Endothelial cell of umbilical vein (primary cell): Measurements from ENCODE around the gene HIC2. TPM values are rescaled to one million over a fixed set of nuclear protein-coding genes. Genes with fewer than 3 reads are reported as not detected.

ENCODE experiments used
- BruUV-seq: library from RNA; stranded (reverse); fragments of 400-500 nt; replicated peaks from 2 replicates; lab custom pipeline; 2021; lab: Mats Ljungman, UMichigan
- CTCF ChIA-PET: fragments of 300-600, 350-600 bp; sonication (Branson Sonifier 250); formaldehyde crosslinking; loops from one replicate; lab custom pipeline; 2021; ENCODE audit warnings: antibody characterized with exemption, inconsistent platforms; lab: Charles Lee
- POLR2A ChIA-PET: fragments of 300-600, 350-600 bp; sonication (Branson Sonifier 250); formaldehyde crosslinking; loops from one replicate; lab custom pipeline; 2021; ENCODE audit warnings: antibody characterized with exemption, inconsistent platforms; lab: Charles Lee
- DNase-seq: peaks from one replicate; pipeline ENCODE4 v3.0.0-alpha.2; 2011; ENCODE audit warnings: low read depth, low spot score
- FAIRE-seq: peaks from 2 replicates; lab custom pipeline; 2011; peaks lifted over from hg19 to GRCh38; lab: Jason Lieb, UNC
- H2AFZ ChIP-seq: 2 replicates; pipeline ENCODE4 v1.6.0; 2012; ENCODE audit warnings: low read depth, low read length, control low read depth, inconsistent platforms
- H3K27ac ChIP-seq: 2 replicates; pipeline ENCODE4 v1.5.1; 2011; ENCODE audit warnings: low read depth, mild to moderate bottlenecking, control low read depth, low read length, moderate library complexity; ENCODE audit not compliant: insufficient read depth
- H3K27me3 ChIP-seq, 2 experiments: 2 replicates each; pipeline versions ENCODE4 v1.6.0 to v1.6.1; 2011; ENCODE audit warnings: low read length in 2 of 2, mixed read lengths in 1 of 2; ENCODE audit not compliant: control insufficient read depth in 2 of 2, insufficient read depth in 2 of 2
- H3K36me3 ChIP-seq, 2 experiments: 2 replicates in 1 of 2; 3 replicates in 1 of 2; pipeline ENCODE4 v1.5.1; 2011; ENCODE audit warnings: low read length in 2 of 2, mild to moderate bottlenecking in 1 of 2, moderate library complexity in 1 of 2; ENCODE audit not compliant: control insufficient read depth in 2 of 2, insufficient read depth in 2 of 2; ENCODE audit errors: extremely low read depth in 1 of 2
- H3K4me1 ChIP-seq: 3 replicates; pipeline ENCODE4 v1.5.1; 2011; ENCODE audit warnings: mild to moderate bottlenecking, low read length; ENCODE audit not compliant: control insufficient read depth, insufficient read depth; ENCODE audit errors: extremely low read depth
- H3K4me2 ChIP-seq: 2 replicates; pipeline ENCODE4 v1.6.1; 2011; ENCODE audit warnings: low read length, control low read depth, mixed read lengths; ENCODE audit not compliant: insufficient read depth
- H3K4me3 ChIP-seq, 3 experiments: fragments of 200-600 bp in 1 of 3; sonication (generic), shearing (Covaris generic) in 1 of 3; replicated peaks in 1 of 3; 2 replicates each; pipeline ENCODE4 v1.5.1; 2011 to 2016; ENCODE audit warnings: control low read depth in 3 of 3, low read length in 3 of 3, mild to moderate bottlenecking in 2 of 3, inconsistent platforms in 1 of 3, low read depth in 1 of 3, moderate library complexity in 1 of 3; ENCODE audit not compliant: insufficient read depth in 1 of 3
- H3K79me2 ChIP-seq: 2 replicates; pipeline ENCODE4 v1.6.0; 2012; ENCODE audit warnings: low read length, inconsistent platforms; ENCODE audit not compliant: control insufficient read depth, insufficient read depth
- H3K9ac ChIP-seq: replicated peaks from 2 replicates; pipeline ENCODE3; 2011; ENCODE audit warnings: low read length, control low read depth; ENCODE audit not compliant: insufficient read depth; ENCODE audit errors: extremely low read depth
- H3K9me1 ChIP-seq: replicated peaks from 3 replicates; pipeline ENCODE4 v1.6.0; 2011; ENCODE audit warnings: mild to moderate bottlenecking, low read length; ENCODE audit not compliant: control insufficient read depth, insufficient read depth; ENCODE audit errors: extremely low read depth
- H3K9me3 ChIP-seq: replicated peaks from 2 replicates; pipeline ENCODE4 v1.5.1; 2012; ENCODE audit warnings: low read length, inconsistent platforms; ENCODE audit not compliant: control insufficient read depth, insufficient read depth
- H4K20me1 ChIP-seq: replicated peaks from 2 replicates; pipeline ENCODE3; 2011; ENCODE audit warnings: mild to moderate bottlenecking, low read length; ENCODE audit not compliant: control insufficient read depth, insufficient read depth; ENCODE audit errors: extremely low read depth
- CTCF ChIP-seq, 2 donors: IDR thresholded peaks; 1 replicate in 1 of 2; 2 replicates in 1 of 2; pipeline ENCODE4 v1.5.1; 2011; ENCODE audit warnings: low read length in 2 of 2, mild to moderate bottlenecking in 2 of 2, moderate library complexity in 2 of 2, control low read depth in 1 of 2, inconsistent platforms in 1 of 2, low read depth in 1 of 2; ENCODE audit not compliant: insufficient read depth in 1 of 2; ENCODE audit errors: extremely low read depth in 1 of 2
- EZH2 ChIP-seq: IDR thresholded peaks from 2 replicates; pipeline ENCODE4 v1.6.1; 2012; ENCODE audit warnings: borderline replicate concordance, low read depth, mild to moderate bottlenecking, moderate library complexity, low read length, inconsistent platforms; ENCODE audit not compliant: severe bottlenecking
- FOS ChIP-seq: IDR thresholded peaks from 2 replicates; pipeline ENCODE4 v1.6.1; 2011; ENCODE audit warnings: mild to moderate bottlenecking, low read length, moderate library complexity, borderline replicate concordance; ENCODE audit not compliant: insufficient read depth
- GATA2 ChIP-seq: IDR thresholded peaks from 2 replicates; pipeline ENCODE4 v1.7.0; 2011; ENCODE audit warnings: low read depth, mild to moderate bottlenecking, moderate library complexity, mixed read lengths, low read length; ENCODE audit not compliant: insufficient read length, insufficient read depth
- JUN ChIP-seq: IDR thresholded peaks from 2 replicates; pipeline ENCODE4 v1.6.1; 2011; ENCODE audit warnings: borderline replicate concordance, low read depth; ENCODE audit not compliant: insufficient read length, insufficient read depth
- MYC ChIP-seq: IDR thresholded peaks from one replicate; pipeline ENCODE4 v1.6.1; 2011; ENCODE audit warnings: mild to moderate bottlenecking, low read depth, low read length
- POLR2A ChIP-seq: IDR thresholded peaks from 2 replicates; pipeline ENCODE4 v1.6.1; 2012; ENCODE audit warnings: low read depth, mild to moderate bottlenecking, control low read depth, low read length
- POLR2AphosphoS5 ChIP-seq: IDR thresholded peaks from 2 replicates; pipeline ENCODE4 v1.6.1; 2012; ENCODE audit warnings: low read depth, mild to moderate bottlenecking, control low read depth, low read length, moderate library complexity; ENCODE audit not compliant: insufficient read depth
- dilution Hi-C: fragments of 300-500 bp; cut with MboI; formaldehyde crosslinking; loops from one replicate; pipeline ENCODE4 v1.15.0; 2019; ENCODE audit warnings: low sequenced_read_pairs; ENCODE audit not compliant: extremely low pct_ligation_motif_present
- intact Hi-C: fragments of 100-400 bp; cut with micrococcal nuclease; formaldehyde crosslinking; loops from one replicate; pipeline ENCODE4 v1.10.0; 2022
- polyA plus RNA-seq, 4 experiments: library from polyadenylated mRNA; depleted of rRNA in 3 of 4; stranded (reverse) in 3 of 4; unstranded in 1 of 4; fragments of >200 nt; gene quantifications; 2 replicates each; pipeline versions ENCODE4 v1.2.1 to v1.2.3, GENCODE V29; 2011 to 2012; ENCODE audit warnings: missing spikeins in 1 of 4
- total RNA-seq: library from RNA; stranded (reverse); gene quantifications from 2 replicates; pipeline ENCODE4 v1.2.3, GENCODE V29; 2021
- TF ChIP-seq, protein P1 (sequence below): IDR thresholded peaks from 2 replicates; pipeline ENCODE4 v1.6.1; 2011; ENCODE audit not compliant: insufficient read depth, insufficient read length

HIC2 gene
- total and polyA plus RNA-seq, 2 donors (not counting 3 experiments of a cell fraction or from before 2014, with no cell fraction given), result 1.9 to 4.9 TPM

DNA sequence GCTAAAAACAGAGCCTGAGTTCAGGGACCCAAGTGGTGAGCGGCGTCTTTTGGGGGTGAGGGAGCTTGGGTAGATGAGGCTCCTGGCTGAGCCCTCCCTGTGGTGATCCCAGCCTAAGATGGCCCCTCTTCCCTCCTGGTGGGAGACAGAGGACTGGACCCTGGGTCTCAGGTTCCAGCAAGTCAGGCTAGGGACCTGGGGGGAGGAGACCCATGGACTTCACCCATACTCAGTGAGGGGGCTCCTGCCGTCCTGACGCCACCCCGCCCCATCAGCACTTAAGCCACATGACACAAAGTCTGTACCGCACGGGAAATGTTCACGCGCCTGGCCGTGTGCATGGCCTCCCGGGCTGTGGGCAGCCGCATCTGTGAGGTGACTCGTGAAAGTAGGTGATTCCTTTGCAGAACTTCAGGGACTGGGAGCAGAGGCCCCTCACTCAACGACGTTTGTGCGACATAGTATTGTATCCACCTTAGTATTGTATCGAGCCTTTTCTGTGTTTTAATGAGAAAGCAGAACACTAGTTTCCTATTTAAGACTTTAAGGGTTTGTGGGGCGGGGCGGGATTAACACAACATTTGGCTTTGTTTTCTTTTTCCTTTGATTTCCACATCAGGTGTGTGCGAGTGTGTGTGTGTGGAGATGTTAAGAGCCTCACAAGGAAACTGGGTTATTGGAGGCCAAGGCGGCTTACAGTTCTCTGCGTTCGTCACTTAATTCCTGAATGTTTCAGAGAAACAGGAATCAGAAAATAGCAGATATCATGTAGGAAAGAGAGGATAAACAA, 31.7 kb downstream of the HIC2 start:
- no peaks in the 10 kb centered on the region for H3K79me2 ChIP-seq
- H3K27ac ChIP-seq, result no peak overlapping the region
- no peaks in the 10 kb centered on the region for H3K9me1 ChIP-seq
- H3K36me3 ChIP-seq, result peaks cover 0 to 7% of the 10 kb centered on the region in 2 experiments
- H2AFZ ChIP-seq, result no peak overlapping the region
- no peak overlapping the region for H3K4me2 ChIP-seq
- TF ChIP-seq MYC, result no peak
- TF ChIP-seq JUN, result no peak
- TF ChIP-seq, protein P1, sequence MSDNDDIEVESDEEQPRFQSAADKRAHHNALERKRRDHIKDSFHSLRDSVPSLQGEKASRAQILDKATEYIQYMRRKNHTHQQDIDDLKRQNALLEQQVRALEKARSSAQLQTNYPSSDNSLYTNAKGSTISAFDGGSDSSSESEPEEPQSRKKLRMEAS, result no peak
- TF ChIP-seq GATA2, result no peak
- no peak for TF ChIP-seq CTCF (IDR thresholded peaks at IDR 0.05; ENCODE audit: extremely low read depth in 1 of 2, insufficient read depth in 1 of 2, low read depth in 1 of 2, low read length in 2 of 2)
- no peak for TF ChIP-seq EZH2
- TF ChIP-seq FOS, result no peak
- TF ChIP-seq POLR2AphosphoS5, result no peak
- TF ChIP-seq POLR2A, result no peak
- ChIA-PET CTCF (no interaction called here), POLR2A (no interaction called here)
- H3K9ac ChIP-seq, result no peak overlapping the region
- H3K4me1 ChIP-seq, result no peaks in the 10 kb centered on the region
- no peaks in the 10 kb centered on the region for H3K9me3 ChIP-seq
- DNase-seq (no peak), FAIRE-seq (no peak)
- no peaks in the 10 kb centered on the region for H3K27me3 ChIP-seq
- H3K4me3 ChIP-seq, result no peak overlapping the region
- intact Hi-C loops (no loop called here), dilution Hi-C loops (no loop called here)
- H4K20me1 ChIP-seq, result no peaks in the 10 kb centered on the region
- no TSS peak for BruUV-seq
